Measurements from ENCODE around the gene USP46. TPM values are rescaled to one million over a fixed set of nuclear protein-coding genes. Genes with fewer than 3 reads are reported as not detected.
A peak's percentile ranks its signal among the peaks of the same experiment; 100 is the strongest.

The USP46 gene
- total RNA-seq, 1 experiment from 2014 or later: 16.8 TPM

DNA sequence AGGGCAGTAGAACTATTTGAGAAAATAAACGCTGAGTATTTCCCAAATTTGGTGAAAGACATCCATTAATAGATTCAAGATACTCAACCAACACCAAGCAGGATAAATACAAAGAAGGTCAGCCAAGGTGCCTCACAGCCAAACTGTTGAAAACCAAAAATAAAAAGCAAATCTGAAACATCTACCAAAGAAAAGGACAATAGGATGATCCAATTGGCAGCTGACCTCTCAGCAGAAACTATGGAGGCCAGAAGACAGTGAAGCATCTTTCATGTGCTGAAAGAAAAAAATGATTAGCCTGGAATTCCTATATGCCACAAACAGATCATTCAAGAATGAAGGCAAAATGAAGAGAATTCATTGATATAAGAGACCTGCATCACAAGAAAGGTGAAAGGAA is 44.9 kb downstream of the USP46 start:
- ChIA-PET POLR2A (no interaction called here), CTCF (no interaction called here)
- no peak for TF ChIP-seq CTCF (IDR thresholded peaks at IDR 0.05; ENCODE audit: unreplicated experiment)
- no peak overlapping the region for H3K4me3 Mint-ChIP-seq (ENCODE audit: unreplicated experiment)
- peaks cover 8% of the 10 kb centered on the region for H3K9me3 Mint-ChIP-seq (ENCODE audit: unreplicated experiment)
- H3K27ac Mint-ChIP-seq (ENCODE audit: low read depth, unreplicated experiment): no peak overlapping the region
- intact Hi-C loops (cut with micrococcal nuclease): no loop called here
- DNase-seq (ENCODE audit: unreplicated experiment): no peak
- H3K4me1 Mint-ChIP-seq (ENCODE audit: insufficient read depth, unreplicated experiment): no peaks in the 10 kb centered on the region
- peaks cover 26% of the 10 kb centered on the region for H3K36me3 Mint-ChIP-seq (ENCODE audit: insufficient read depth, unreplicated experiment)
- BruUV-seq (replicated peaks): no TSS peak
- no peaks in the 10 kb centered on the region for H3K27me3 Mint-ChIP-seq (ENCODE audit: insufficient read depth, unreplicated experiment)

DNA sequence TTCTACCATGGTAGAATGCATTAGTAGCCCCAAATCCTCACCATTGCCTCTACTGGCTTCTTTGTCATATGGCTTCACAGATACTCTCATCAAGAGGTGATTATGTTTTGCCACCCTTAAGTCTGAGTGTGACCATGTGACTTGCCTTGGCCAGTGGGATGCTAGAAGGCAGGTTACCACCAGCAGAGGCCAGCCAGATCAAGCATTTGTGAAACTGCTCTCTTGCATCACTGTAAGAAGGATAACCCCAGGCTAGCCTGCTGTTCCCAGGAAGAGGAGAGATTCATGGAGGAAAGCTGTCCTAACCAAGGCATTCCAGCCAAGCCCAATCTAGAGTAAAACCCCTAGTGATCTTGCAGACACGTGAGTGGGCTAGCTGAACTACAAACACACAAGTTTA is 46.8 kb downstream of the USP46 start:
- ChIA-PET POLR2A (no interaction called here), CTCF (interaction anchor here (0.9 kb wide), 2 partner anchors 370 kb away, joined by 3 to 7 read pairs; no protein-coding TSS in a partner anchor)
- Mint-ChIP-seq H3K4me3 (ENCODE audit: unreplicated experiment) (no peak overlapping the region), H3K27ac (ENCODE audit: low read depth, unreplicated experiment) (no peak overlapping the region), H3K4me1 (ENCODE audit: insufficient read depth, unreplicated experiment) (no peaks in the 10 kb centered on the region), H3K9me3 (ENCODE audit: unreplicated experiment) (peaks cover 8% of the 10 kb centered on the region), H3K36me3 (ENCODE audit: insufficient read depth, unreplicated experiment) (peaks cover 34% of the 10 kb centered on the region), H3K27me3 (ENCODE audit: insufficient read depth, unreplicated experiment) (no peaks in the 10 kb centered on the region)
- no TSS peak for BruUV-seq (replicated peaks)
- DNase-seq (ENCODE audit: unreplicated experiment): peak; percentile 31
- TF ChIP-seq CTCF (IDR thresholded peaks at IDR 0.05; ENCODE audit: unreplicated experiment): no peak
- intact Hi-C loops (cut with micrococcal nuclease): no loop called here

- POLR2A ChIA-PET: no interaction called here
- no peak for TF ChIP-seq CTCF (IDR thresholded peaks at IDR 0.05; ENCODE audit: unreplicated experiment)
- H3K27ac Mint-ChIP-seq (ENCODE audit: low read depth, unreplicated experiment): no peak overlapping the region
- CTCF ChIA-PET: no interaction called here
- intact Hi-C loops (cut with micrococcal nuclease): no loop called here
- H3K36me3 Mint-ChIP-seq (ENCODE audit: insufficient read depth, unreplicated experiment): peaks cover 34% of the 10 kb centered on the region
- H3K9me3 Mint-ChIP-seq (ENCODE audit: unreplicated experiment): peaks cover 8% of the 10 kb centered on the region
- no peaks in the 10 kb centered on the region for H3K4me1 Mint-ChIP-seq (ENCODE audit: insufficient read depth, unreplicated experiment)
- DNase-seq (ENCODE audit: unreplicated experiment): no peak
- H3K27me3 Mint-ChIP-seq (ENCODE audit: insufficient read depth, unreplicated experiment): no peaks in the 10 kb centered on the region
- no peak overlapping the region for H3K4me3 Mint-ChIP-seq (ENCODE audit: unreplicated experiment)
- no TSS peak for BruUV-seq (replicated peaks)
Measured at GRCh38 chr4:52611030-52611555, 48.0 kb downstream of the USP46 start.

DNA sequence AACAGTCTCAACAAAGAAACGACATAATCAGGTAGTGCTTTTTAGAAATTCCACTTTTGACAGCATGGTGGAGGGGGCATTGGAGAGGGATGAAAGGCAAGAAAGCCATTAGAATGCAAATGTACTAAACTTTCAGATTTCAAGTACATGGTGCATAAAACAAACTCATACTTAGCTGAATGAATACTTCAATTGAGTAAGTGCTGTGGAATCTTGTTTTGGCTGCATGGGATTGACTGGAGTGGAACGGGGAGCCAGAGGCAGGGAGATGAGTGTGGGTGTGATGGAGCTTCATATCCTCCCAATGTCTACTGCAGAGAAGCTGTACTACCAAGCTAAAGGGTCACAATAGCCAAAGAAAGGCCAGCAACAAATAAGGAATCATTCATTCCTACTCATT is 52.4 kb downstream of the USP46 start:
- CTCF ChIA-PET: no interaction called here
- Mint-ChIP-seq H3K27ac (ENCODE audit: low read depth, unreplicated experiment) (no peak overlapping the region), H3K4me1 (ENCODE audit: insufficient read depth, unreplicated experiment) (no peaks in the 10 kb centered on the region), H3K36me3 (ENCODE audit: insufficient read depth, unreplicated experiment) (peaks cover 21% of the 10 kb centered on the region), H3K4me3 (ENCODE audit: unreplicated experiment) (no peak overlapping the region), H3K27me3 (ENCODE audit: insufficient read depth, unreplicated experiment) (no peaks in the 10 kb centered on the region), H3K9me3 (ENCODE audit: unreplicated experiment) (no peaks in the 10 kb centered on the region)
- no peak for TF ChIP-seq CTCF (IDR thresholded peaks at IDR 0.05; ENCODE audit: unreplicated experiment)
- POLR2A ChIA-PET: no interaction called here
- no TSS peak for BruUV-seq (replicated peaks)
- intact Hi-C loops (cut with micrococcal nuclease): no loop called here
- no peak for DNase-seq (ENCODE audit: unreplicated experiment)

All from MCF 10A (cell line).